ENCODE results near the gene NFIX.

Gene NFIX

DNA sequence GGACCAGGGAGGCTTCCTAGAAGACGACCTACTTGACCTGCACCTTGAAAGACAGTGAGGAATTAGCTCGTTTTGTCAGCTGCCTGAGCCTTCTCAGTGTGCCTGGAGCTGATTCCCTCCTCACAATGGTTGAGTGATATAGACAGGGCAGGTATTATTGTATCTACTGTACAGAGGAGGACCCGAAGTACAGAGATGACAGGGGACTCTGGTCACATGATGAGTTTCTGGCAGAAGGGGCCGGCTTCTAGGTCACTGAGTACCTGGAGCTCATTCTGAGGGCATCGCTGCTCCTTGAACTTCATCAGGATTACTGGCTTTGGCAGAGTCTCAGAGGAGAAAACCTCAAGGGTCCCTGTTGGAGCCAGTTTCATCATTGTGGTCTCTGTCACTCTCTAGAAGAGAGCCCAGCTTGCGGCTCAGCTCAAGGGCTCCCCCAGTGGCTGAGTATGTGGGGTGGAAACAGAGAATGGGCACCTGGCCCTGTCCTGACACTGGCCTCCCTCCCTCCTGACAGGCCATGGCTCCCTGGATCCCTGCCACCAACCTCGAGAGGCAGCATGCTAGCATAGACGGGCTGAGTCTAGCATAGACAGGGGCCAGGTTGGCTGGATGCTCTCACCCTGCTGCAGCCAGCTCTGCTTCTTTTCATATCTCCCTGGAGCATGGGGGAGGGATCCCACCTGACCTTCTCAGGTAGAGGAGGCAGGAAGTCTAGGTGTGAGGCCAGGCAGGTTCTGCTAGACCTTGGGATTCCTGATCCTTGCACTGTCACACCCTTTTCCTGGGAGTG lies 38.7 kb downstream of the NFIX start:
- no peaks in the 10 kb centered on the region for H3K4me1 ChIP-seq (ENCODE audit: control insufficient read depth in 1 of 2, insufficient read depth in 1 of 2, low read depth in 1 of 2, low read length in 1 of 2)
- no peaks in the 10 kb centered on the region for H3K9me3 ChIP-seq
- H3K27ac ChIP-seq, result no peak overlapping the region
- H3K36me3 ChIP-seq, result no peaks in the 10 kb centered on the region
- TF ChIP-seq, protein P1, sequence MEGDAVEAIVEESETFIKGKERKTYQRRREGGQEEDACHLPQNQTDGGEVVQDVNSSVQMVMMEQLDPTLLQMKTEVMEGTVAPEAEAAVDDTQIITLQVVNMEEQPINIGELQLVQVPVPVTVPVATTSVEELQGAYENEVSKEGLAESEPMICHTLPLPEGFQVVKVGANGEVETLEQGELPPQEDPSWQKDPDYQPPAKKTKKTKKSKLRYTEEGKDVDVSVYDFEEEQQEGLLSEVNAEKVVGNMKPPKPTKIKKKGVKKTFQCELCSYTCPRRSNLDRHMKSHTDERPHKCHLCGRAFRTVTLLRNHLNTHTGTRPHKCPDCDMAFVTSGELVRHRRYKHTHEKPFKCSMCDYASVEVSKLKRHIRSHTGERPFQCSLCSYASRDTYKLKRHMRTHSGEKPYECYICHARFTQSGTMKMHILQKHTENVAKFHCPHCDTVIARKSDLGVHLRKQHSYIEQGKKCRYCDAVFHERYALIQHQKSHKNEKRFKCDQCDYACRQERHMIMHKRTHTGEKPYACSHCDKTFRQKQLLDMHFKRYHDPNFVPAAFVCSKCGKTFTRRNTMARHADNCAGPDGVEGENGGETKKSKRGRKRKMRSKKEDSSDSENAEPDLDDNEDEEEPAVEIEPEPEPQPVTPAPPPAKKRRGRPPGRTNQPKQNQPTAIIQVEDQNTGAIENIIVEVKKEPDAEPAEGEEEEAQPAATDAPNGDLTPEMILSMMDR (IDR thresholded peaks at IDR 0.05), result no peak
- H3K4me3 ChIP-seq (ENCODE audit: low read depth in 1 of 2, low read length in 1 of 2), result no peak overlapping the region
- H3K27me3 ChIP-seq, result no peaks in the 10 kb centered on the region

DNA sequence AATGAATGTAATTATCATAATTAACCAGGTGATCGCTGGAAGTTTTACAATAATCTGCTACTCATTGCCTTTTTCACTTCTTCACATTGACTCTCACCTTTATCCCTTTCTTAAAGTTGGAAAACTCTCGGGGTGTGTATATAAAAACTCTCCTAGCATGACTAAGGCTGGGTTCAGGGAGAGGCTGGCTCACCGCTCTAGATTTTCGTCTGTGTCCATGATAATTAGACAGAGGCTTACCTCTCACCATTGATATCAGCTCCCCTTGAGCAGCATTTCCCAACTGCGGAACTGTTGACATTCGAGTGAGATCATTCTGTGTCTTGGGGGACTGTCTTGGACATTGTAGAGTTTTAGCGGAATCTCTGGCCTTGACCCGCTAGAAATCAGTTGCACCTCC lies 39.4 kb downstream of the NFIX start:
- Histone ChIP-seq H3K9me3 (no peaks in the 10 kb centered on the region), H3K27me3 (no peaks in the 10 kb centered on the region), H3K4me1 (ENCODE audit: control insufficient read depth in 1 of 2, insufficient read depth in 1 of 2, low read depth in 1 of 2, low read length in 1 of 2) (no peaks in the 10 kb centered on the region), H3K36me3 (no peaks in the 10 kb centered on the region), H3K27ac (no peak overlapping the region), H3K4me3 (ENCODE audit: low read depth in 1 of 2, low read length in 1 of 2) (no peak overlapping the region)
- TF ChIP-seq, protein P1 (IDR thresholded peaks at IDR 0.05), result no peak

DNA sequence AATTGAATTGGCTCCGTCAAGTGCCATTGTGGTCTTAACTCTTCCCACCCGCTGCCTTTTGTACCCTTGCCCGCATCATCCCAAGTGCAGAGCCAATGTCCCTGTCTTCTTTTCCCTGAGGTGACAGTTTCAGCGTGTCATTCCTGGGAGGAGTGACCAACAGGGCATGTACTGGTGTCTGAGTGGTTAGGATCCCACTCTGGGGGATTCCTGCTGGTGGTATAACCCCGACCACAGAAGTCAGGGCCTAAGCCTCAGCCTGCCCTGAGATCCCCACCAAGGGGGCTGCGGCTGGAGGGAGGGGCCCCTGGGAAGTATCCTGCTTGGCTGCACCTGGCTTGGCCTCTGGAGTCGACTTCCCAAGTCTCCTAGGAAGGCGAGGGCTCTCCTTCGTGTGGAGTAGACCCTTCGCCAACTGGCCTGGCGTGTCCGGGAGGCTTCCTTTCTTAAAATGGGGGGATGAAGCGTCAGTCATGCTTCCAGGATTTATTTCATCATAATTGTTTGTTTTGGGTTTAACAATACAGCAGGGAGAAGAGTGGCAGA lies 40.6 kb downstream of the NFIX start:
- TF ChIP-seq, protein P1 (IDR thresholded peaks at IDR 0.05), result no peak
- H3K4me3 ChIP-seq (ENCODE audit: low read depth in 1 of 2, low read length in 1 of 2), result no peak overlapping the region
- no peaks in the 10 kb centered on the region for H3K4me1 ChIP-seq (ENCODE audit: control insufficient read depth in 1 of 2, insufficient read depth in 1 of 2, low read depth in 1 of 2, low read length in 1 of 2)
- no peaks in the 10 kb centered on the region for H3K9me3 ChIP-seq
- H3K27ac ChIP-seq, result no peak overlapping the region
- no peaks in the 10 kb centered on the region for H3K36me3 ChIP-seq
- no peaks in the 10 kb centered on the region for H3K27me3 ChIP-seq

DNA sequence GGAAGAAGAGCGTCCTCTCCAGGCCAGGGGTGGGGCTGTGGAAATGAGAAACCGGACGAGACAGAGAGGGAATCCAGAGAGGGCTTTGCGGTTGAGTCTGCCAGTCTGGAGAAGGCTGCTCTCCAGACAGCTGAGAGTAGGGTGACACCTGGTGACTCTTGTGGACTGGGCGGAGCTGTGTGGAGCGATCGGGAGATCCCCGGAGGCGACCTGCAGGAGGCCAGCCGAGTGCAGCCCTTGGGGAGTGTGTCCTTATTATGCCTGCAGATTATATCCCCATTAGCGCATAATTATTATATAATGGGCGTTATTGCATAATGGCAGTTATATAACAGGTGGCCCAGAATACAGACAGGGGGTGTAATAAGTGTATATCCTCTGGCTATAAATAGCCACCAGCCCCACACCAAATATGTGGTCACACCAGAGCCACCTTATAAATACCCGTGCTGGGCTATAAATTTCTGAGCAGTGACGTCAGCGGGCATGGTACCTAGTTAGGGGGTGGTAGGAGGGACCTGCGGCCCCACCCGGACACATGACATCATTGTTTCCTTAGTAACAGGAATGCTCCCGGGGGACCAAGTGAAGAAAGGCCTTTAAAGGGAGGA lies 41.2 kb downstream of the NFIX start:
- Histone ChIP-seq H3K4me3 (ENCODE audit: low read depth in 1 of 2, low read length in 1 of 2) (no peak overlapping the region), H3K27me3 (no peaks in the 10 kb centered on the region), H3K4me1 (ENCODE audit: control insufficient read depth in 1 of 2, insufficient read depth in 1 of 2, low read depth in 1 of 2, low read length in 1 of 2) (no peaks in the 10 kb centered on the region), H3K9me3 (no peaks in the 10 kb centered on the region), H3K36me3 (no peaks in the 10 kb centered on the region), H3K27ac (no peak overlapping the region)
- TF ChIP-seq, protein P1 (IDR thresholded peaks at IDR 0.05), result no peak

DNA sequence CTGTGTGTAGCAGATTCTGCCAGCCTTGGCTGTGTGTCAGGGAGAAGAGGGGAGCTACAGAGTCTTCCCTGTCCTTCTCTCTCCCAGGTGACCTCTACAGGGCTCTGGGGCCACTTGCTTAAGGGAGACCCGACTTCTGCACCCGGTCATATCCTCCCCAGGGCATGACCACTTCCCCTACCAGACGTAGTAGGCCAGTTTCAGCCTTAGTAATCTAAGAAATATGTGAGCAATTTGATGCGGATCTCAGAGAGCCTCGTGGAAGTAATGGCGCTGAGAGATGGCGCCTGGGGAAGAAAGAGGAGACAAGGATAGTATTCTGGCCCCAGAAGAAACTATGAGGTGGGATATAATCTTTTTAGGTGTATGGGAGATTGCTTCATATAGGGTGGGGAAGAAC lies 41.9 kb downstream of the NFIX start:
- Histone ChIP-seq H3K4me1 (ENCODE audit: control insufficient read depth in 1 of 2, insufficient read depth in 1 of 2, low read depth in 1 of 2, low read length in 1 of 2) (no peaks in the 10 kb centered on the region), H3K27ac (no peak overlapping the region), H3K36me3 (no peaks in the 10 kb centered on the region), H3K27me3 (no peaks in the 10 kb centered on the region), H3K9me3 (no peaks in the 10 kb centered on the region), H3K4me3 (ENCODE audit: low read depth in 1 of 2, low read length in 1 of 2) (no peak overlapping the region)
- TF ChIP-seq, protein P1 (IDR thresholded peaks at IDR 0.05), result no peak
